Upper lobe of left lung (tissue), 4 donors: Measurements from ENCODE around the gene DOCK1.

ENCODE experiments used
- EP300 ChIP-seq, 4 donors: sonication (generic); formaldehyde crosslinking; IDR thresholded peaks; one replicate each; pipeline ENCODE4 v1.5.1; 2017; ENCODE audit warnings: antibody characterized with exemption in 4 of 4, control low read depth in 2 of 4
- POLR2A ChIP-seq, 4 donors: fragments of 450-650 bp; IDR thresholded peaks; one replicate each; pipeline ENCODE4 v1.5.1; 2016 to 2017; ENCODE audit warnings: antibody characterized with exemption in 4 of 4, mild to moderate bottlenecking in 2 of 4
- POLR2AphosphoS5 ChIP-seq, 2 donors: sonication (generic); formaldehyde crosslinking; IDR thresholded peaks; one replicate each; pipeline ENCODE4 v1.5.1; 2017; ENCODE audit warnings: antibody characterized with exemption in 2 of 2
- TF ChIP-seq, protein P1 (sequence below), 6 experiments: fragments of 450-650 bp in 4 of 6; fragments of 200-600 bp in 2 of 6; sonication (generic) in 2 of 6; IDR thresholded peaks; one replicate each; pipeline ENCODE4 v1.5.1; 2016 to 2019; ENCODE audit warnings: antibody characterized with exemption in 6 of 6

DNA sequence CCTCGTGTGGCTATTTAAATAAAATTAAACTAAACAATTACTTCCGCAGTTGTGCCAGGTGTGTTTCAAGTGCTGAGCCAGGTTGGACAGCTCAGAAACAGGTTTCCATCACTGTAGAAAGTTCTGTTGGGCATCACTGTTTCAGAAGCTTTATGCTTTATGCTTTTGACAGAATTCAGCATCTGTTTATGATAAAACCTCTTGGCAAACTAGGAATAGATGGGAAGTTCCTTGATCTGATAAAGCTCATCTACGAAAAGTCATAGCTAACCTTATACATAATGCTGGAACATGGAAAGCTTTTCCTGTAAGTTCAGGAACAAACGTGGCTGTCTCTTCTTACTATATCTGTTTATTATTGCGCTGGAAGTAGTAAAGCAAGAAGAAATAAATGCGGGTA is 143.4 kb downstream of the DOCK1 start:
- no peak for TF ChIP-seq EP300 (IDR thresholded peaks at IDR 0.05)
- TF ChIP-seq, protein P1, sequence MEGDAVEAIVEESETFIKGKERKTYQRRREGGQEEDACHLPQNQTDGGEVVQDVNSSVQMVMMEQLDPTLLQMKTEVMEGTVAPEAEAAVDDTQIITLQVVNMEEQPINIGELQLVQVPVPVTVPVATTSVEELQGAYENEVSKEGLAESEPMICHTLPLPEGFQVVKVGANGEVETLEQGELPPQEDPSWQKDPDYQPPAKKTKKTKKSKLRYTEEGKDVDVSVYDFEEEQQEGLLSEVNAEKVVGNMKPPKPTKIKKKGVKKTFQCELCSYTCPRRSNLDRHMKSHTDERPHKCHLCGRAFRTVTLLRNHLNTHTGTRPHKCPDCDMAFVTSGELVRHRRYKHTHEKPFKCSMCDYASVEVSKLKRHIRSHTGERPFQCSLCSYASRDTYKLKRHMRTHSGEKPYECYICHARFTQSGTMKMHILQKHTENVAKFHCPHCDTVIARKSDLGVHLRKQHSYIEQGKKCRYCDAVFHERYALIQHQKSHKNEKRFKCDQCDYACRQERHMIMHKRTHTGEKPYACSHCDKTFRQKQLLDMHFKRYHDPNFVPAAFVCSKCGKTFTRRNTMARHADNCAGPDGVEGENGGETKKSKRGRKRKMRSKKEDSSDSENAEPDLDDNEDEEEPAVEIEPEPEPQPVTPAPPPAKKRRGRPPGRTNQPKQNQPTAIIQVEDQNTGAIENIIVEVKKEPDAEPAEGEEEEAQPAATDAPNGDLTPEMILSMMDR (IDR thresholded peaks at IDR 0.05): no peak
- TF ChIP-seq POLR2AphosphoS5 (IDR thresholded peaks at IDR 0.05): no peak
- TF ChIP-seq POLR2A (IDR thresholded peaks at IDR 0.05): no peak
